GM12864 (cell line): ENCODE results near the gene LIMCH1.

Experiments
- DNase-seq: peaks from one replicate; pipeline ENCODE4 v3.0.0-alpha.2; 2011; ENCODE audit warnings: low read depth
- H3K4me3 ChIP-seq: 2 replicates; pipeline ENCODE4 v1.5.1; 2011; ENCODE audit warnings: mild to moderate bottlenecking, low read depth, low read length, control low read depth
- CTCF ChIP-seq: IDR thresholded peaks from 2 replicates; pipeline ENCODE4 v1.5.1; 2011; ENCODE audit warnings: low read depth, mild to moderate bottlenecking, moderate library complexity, low read length, control low read depth, inconsistent platforms; ENCODE audit errors: missing control alignments

The LIMCH1 gene

GRCh38 chr4:41712425-41712824 is 174.5 kb downstream of the LIMCH1 start:
- no peak for TF ChIP-seq CTCF
- H3K4me3 ChIP-seq, result no peak overlapping the region
- DNase-seq, result no peak

- no peak for DNase-seq
- no peak for TF ChIP-seq CTCF
These were observed 175.8 kb downstream of the LIMCH1 start for GRCh38 chr4:41713768-41714167.

GRCh38 chr4:41714364-41715000 is 176.5 kb downstream of the LIMCH1 start:
- DNase-seq, result no peak
- TF ChIP-seq CTCF, result no peak
- no peak overlapping the region for H3K4me3 ChIP-seq

More at GRCh38 chr4:41713768-41714167, 175.8 kb downstream of the LIMCH1 start:
- no peak overlapping the region for H3K4me3 ChIP-seq

- H3K4me3 ChIP-seq, result no peak overlapping the region
- no peak for TF ChIP-seq CTCF
- DNase-seq, result no peak
These were observed 177.2 kb downstream of the LIMCH1 start for GRCh38 chr4:41715155-41715554.

DNA sequence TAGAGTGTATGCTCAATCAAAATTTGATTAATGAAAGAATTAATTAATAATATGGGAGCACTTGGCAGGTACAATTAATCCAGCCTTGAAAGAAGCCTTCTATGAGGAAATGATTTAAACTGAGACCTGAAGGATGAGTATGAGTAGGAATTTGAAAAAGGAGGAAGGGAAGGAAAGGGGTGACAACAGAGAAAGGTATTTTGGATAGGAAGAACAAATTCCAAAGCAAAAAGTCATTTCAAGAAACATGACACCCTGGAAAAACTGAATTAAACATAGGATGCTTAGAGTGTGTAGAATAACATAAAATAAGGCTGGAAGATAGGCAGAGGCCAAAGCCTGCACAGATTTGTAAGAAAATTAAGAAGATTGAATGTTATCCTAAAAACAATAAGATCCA is 180.9 kb downstream of the LIMCH1 start:
- no peak overlapping the region for H3K4me3 ChIP-seq
- no peak for TF ChIP-seq CTCF
- DNase-seq, result no peak

DNA sequence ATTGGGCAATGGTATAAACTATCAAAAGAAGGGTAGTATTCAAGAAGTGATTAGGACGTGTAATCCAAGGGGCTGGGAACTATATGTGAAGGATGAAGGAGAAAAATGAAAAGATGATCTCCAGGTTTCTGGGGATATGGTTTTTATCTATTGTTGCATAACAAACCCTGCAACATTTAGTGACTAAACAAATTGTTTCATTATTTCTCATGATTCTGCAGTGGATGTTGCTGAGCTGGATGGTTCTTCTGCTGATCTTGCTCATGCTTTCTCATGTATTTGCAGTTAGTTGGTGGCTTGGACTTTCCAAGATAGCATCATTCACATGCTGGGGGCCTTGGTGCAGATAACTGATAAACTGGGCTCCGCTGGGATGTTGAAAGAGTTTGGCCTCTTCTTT is 181.5 kb downstream of the LIMCH1 start:
- no peak overlapping the region for H3K4me3 ChIP-seq
- no peak for DNase-seq
- no peak for TF ChIP-seq CTCF

- no peak for DNase-seq
- no peak for TF ChIP-seq CTCF
These were observed 184.2 kb downstream of the LIMCH1 start for GRCh38 chr4:41722181-41722580.

More at GRCh38 chr4:41722181-41722580, 184.2 kb downstream of the LIMCH1 start:
- H3K4me3 ChIP-seq, result no peak overlapping the region
